Activated gamma-delta T cell (primary cell): ENCODE measurements around the gene DNAJC11.
"Not testable (repeated sequence)": the region's sequence is repeated elsewhere in the genome, so short reads cannot be mapped to it uniquely, and the experiment has no call there.

Experiments used
- DNase-seq: peaks from one replicate; lab custom pipeline; 2025; lab: John Stamatoyannopoulos, UW

The DNAJC11 gene

DNA sequence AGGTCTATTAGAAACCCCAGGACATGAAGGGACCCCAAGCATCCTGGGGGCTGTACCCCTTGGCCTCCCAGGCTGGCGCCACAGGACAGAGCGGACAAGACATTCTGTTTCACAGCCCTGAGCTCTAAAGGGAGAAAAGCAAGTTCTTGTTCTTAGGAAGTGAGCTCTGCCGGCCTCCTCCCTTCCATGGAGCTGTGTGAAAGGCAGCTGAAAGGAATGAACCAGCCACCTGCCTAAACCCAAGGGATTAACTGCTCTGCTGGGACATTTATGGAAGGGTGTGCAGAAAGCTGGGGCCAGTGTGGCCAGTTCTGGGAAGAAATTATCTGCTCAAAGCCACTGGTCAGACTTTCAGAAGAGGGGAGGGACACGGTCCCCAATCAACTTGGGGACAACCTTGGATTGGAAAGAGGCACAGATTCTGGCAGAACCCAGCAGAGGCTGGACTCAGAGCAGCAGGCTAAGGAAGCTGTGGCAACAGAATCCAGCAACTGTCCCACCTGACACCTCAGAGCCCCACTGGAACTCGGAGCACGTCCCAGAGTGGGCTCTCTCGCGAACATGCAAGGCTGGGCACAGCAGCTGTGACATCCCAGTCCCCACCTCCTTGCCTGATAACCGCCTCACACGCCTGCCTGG lies 101.1 kb downstream of the DNAJC11 start:
- no peak for DNase-seq

- DNase-seq = not testable (repeated sequence)
Observed at GRCh38 chr1:6599991-6600390, 101.6 kb downstream of the DNAJC11 start.

- DNase-seq = no peak
Observed at GRCh38 chr1:6599141-6599975, 102.3 kb downstream of the DNAJC11 start.

DNA sequence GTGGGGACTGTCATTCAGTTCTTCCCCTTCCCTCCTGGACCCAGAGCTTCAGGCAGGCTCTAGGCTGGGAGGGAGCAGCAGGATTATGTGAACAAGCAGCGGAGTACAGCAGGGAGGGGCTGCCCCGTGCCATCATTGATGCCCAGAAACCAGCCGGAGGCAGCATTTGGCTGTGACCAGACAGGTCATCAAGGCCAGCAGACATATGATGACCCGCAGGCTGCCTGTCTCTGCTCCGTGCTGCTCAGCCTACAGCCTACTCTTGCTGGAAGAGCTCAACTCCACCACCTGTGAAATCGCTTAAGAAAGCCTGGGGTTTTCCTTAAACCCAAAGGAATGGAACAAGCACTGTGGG lies 103.9 kb downstream of the DNAJC11 start:
- no peak for DNase-seq

GRCh38 chr1:6596886-6597776 lies 104.5 kb downstream of the DNAJC11 start:
- DNase-seq = no peak

DNA sequence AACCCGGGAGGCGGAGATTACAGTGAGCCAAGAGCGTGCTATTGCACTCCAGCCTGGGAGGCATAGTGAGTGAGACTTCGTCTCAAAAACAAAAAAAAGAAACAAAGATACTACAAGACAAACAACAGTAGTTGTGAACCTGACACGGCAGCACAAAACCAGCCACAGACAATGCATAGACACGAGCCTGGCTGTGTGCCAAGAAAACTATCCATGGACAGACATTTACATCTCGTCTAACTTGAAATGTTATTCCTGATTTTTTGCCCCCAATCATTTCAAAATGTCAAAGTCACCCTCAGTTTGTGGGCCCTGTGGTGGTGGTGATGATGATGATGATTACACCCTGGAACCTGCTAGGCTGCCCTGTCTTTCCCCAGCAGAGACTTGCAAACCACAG lies 105.3 kb downstream of the DNAJC11 start:
- no peak for DNase-seq

DNA sequence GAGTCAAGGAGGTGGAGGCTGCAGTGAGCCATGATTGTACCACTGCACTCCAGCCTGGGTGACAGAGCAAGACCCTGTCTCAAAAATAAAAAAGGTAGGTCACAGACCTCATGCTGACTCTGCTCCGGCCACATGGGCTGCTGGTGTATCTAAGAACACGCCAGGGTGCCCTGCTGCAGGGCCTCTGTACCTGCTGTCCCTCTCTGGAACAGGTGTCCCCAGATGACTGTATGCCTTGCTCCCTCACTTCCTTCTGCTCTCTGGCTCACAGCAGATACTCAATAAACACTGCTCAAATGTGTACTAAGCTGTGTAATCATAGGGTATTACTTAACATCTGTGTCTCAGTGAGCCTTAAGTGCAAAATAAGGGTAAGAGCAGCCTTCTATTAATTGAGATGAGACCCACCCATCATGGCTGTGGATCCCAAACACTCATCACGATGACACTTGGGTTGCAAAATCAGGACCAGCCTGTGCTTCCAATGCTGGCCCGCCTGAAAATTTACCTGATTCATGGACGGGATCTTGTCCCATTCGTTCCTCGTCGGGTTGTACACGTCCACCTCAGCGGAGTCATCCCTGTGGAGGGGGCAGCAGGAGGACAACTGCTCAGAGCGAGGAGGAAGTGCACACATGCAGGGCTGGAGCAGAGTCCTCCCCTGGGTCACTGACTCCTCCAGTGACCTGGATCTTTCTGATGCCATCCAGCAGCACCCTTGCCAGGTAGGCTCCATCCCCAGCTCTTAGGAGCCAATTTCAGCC lies 106.5 kb downstream of the DNAJC11 start:
- DNase-seq = no peak

DNA sequence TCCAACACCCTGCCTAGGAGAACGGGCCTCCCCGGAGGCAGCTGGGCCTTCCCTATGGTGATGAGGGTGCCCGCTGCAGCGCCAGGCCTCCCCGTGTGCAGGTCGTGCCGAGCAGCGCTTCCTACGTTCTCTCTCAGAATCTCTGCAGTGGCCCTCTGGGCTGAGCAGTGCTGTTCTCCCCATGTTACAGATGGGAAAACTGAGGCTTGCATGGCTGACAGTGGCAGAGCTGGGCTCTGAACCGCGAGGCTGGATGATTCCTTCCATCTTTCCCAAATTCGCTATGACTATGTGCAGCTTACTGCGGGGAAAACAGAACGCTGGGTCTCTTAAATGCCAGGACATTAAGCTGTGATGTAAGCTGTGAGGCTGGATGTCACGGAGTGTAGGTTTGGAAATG lies 107.8 kb downstream of the DNAJC11 start:
- no peak for DNase-seq

DNA sequence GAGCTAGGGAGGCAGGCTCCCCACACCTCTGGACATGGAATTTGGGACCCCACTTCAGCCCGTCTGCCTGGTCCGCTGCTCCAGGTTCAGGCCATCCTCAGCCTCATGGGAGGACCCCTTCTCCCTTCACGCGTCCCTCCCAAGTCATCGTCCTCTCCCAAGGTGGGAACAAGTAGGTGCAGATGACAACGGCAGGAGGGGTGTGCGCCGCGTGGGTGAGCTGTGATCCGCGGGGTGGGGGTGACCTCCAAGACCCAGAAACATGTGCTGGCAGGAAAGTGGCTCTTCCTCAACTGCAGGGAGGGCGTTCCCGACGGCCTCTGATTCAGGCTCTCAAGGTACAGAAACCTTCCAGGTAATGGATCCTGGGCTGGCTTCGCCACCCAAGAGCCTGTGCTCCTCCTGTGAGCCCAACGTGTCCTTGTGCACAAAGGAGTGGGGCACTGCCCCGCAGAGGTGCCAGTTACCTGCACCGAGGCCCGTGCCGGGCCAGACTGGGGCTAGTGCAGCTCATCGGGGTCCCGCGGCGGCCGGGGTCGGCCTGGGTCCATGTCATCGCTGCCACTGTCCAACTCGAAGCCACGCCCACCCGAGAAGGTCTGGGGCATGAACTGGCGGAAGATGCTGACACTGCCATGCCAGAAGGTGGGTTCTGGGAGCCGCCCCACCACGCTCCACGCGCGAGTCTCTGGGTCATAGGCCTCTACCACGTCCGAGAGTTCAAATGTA lies 108.6 kb downstream of the DNAJC11 start:
- no peak for DNase-seq

- no peak for DNase-seq
Observed at GRCh38 chr1:6592441-6592840, 109.2 kb downstream of the DNAJC11 start.

GRCh38 chr1:6591644-6592043 lies 110.0 kb downstream of the DNAJC11 start:
- DNase-seq = no peak

DNA sequence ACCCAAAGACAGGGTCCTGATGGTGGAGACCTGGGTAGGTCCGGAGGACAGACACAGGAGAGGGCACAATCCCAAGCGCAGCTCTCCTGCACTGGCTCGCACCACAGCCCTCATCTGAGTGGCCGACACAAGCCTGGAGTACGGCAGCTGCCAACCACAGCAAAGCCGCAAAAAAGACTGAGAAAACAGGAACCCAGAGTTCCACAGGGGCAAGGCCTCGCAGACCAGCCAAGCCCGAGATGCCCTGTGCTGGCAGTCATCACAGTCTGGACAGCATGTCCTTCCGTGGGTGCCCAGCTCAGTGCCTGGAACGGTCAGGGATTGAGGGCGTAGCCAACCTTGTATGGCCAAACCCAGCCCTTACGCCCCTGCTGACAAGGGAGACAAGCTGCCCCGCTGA lies 110.4 kb downstream of the DNAJC11 start:
- no peak for DNase-seq

DNA sequence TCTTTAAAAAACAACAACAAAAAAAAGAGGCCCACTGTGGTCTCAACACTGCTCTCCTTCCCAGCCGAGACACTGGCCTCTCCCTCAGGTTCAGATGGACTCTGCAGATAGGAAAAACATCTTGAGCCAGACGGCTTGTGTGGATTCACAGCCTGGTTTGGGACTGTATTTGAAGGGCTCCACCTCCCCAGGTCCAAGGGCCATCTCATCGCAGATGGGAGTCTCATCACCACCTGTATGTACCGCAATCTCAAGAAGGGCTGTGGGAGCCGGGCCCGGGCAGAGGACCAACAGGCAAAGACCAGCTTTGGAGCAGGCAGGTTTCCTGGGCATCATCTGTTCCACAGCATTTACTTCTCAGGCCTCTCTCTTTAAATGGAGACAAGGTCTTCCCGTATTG lies 111.6 kb downstream of the DNAJC11 start:
- DNase-seq = no peak

GRCh38 chr1:6588893-6589520 lies 112.6 kb downstream of the DNAJC11 start:
- no peak for DNase-seq

- no peak for DNase-seq
Observed at GRCh38 chr1:6588128-6588892, 113.3 kb downstream of the DNAJC11 start.

DNA sequence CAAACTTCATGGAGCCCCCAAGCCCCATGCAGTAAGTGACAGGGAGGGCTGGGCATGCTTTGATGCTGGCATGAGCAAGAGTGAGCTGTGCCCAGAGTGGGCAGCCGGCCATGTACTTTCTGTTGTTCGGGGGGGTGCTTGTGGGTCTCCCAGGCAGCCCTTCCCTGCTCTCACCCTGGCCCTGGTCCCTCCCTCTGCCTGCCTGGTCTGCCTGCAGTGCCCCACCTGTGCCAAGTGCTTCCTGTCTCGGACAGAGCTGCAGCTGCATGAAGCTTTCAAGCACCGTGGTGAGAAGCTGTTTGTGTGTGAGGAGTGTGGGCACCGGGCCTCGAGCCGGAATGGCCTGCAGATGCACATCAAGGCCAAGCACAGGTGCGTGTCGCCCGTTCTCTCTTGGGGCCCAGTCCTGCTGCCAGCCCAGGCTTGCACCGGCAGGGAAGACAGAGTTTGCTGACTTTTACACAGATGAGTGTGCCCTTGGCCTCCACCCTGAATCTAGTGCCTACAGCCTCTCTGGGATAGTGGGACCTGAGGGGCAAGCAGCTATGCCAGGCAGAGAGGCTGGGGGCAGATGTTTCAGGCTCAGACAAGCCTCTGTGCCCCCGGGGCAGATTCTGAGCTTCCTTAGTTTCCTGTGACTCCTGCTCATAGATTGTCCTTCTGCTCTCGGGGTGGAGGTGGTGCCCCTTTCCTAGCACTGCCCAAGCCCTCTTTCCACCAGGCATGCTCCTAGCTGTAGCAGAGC lies 114.2 kb downstream of the DNAJC11 start:
- no peak for DNase-seq

- DNase-seq = no peak
Observed at GRCh38 chr1:6586404-6586816, 115.2 kb downstream of the DNAJC11 start.

GRCh38 chr1:6585841-6586240 lies 115.8 kb downstream of the DNAJC11 start:
- no peak for DNase-seq

- DNase-seq = no peak
Observed at GRCh38 chr1:6585081-6585722, 116.4 kb downstream of the DNAJC11 start.
